Fibroblast of villous mesenchyme (primary cell): ENCODE results near the gene UNC80. TPM values are rescaled to one million over a fixed set of nuclear protein-coding genes. Genes with fewer than 3 reads are reported as not detected.

Experiments
- DNase-seq: peaks from one replicate; pipeline ENCODE4 v3.0.0-alpha.2; 2010; ENCODE audit warnings: low read depth
- H3K4me3 ChIP-seq: 2 replicates; pipeline ENCODE4 v1.5.1; 2011; ENCODE audit warnings: low read depth, mild to moderate bottlenecking, low read length
- small RNA-seq: library from RNA; depleted of rRNA; stranded (forward); fragments of <200 nt; gene quantifications from one replicate; pipeline ENCODE3, GENCODE V24; 2012
- total RNA-seq: library from RNA; depleted of rRNA; stranded (reverse); fragments of >200 nt; gene quantifications from 2 replicates; pipeline ENCODE4 v1.2.3, GENCODE V29; 2012
- TF ChIP-seq, protein P1 (sequence below): IDR thresholded peaks from 2 replicates; pipeline ENCODE4 v1.5.1; 2012; ENCODE audit warnings: low read depth, mild to moderate bottlenecking, low read length; ENCODE audit not compliant: insufficient read depth

UNC80 gene
- total RNA-seq, 1 donor, result not detected

DNA sequence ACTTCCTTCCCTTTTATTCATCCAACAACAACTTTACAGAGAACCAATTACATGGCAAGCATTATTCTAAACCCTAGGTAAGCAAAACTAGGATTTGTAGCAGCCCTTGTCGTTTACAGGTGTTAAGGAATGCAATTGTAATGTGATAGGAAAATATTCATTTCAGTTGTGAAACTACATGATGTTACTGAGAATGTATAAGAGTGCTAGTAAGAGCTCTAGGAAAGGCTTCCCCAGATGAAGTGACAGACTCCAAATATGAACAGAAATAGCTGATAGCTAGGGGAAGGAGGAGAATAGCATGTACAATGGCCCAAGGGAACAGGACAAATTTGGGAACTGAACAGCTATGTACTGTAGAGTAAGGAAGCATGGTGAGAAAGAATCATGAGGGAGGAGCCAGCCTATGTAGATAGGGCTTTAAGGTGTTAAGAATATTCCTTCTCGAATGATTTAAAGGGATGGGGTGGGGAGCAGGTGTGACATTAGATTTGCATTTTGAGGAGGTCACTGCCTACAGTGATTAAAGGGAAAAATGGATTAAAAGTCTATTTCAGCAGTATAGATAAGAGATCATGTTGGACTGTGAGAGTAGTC lies 262.6 kb downstream of the UNC80 start:
- no peak overlapping the region for H3K4me3 ChIP-seq
- no peak for DNase-seq
- TF ChIP-seq, protein P1, sequence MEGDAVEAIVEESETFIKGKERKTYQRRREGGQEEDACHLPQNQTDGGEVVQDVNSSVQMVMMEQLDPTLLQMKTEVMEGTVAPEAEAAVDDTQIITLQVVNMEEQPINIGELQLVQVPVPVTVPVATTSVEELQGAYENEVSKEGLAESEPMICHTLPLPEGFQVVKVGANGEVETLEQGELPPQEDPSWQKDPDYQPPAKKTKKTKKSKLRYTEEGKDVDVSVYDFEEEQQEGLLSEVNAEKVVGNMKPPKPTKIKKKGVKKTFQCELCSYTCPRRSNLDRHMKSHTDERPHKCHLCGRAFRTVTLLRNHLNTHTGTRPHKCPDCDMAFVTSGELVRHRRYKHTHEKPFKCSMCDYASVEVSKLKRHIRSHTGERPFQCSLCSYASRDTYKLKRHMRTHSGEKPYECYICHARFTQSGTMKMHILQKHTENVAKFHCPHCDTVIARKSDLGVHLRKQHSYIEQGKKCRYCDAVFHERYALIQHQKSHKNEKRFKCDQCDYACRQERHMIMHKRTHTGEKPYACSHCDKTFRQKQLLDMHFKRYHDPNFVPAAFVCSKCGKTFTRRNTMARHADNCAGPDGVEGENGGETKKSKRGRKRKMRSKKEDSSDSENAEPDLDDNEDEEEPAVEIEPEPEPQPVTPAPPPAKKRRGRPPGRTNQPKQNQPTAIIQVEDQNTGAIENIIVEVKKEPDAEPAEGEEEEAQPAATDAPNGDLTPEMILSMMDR, result no peak

DNA sequence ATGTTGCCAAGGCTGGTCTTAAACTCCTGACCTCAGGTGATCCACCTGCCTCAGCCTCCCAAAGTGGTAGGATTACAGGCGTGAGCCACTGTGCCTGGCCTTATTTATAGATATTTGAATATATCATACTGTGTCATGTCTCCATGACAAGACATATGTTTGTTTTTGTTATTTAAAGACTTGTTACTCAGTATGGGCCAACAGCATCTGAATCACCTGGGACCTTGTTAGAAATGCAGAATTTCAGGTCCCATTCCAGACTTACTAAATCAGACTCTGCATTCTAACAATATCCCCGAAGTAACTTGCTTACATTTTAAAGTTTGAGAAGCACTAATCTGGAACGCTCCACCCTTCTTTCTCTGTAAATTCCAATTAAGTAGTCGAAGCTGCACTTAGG lies 264.0 kb downstream of the UNC80 start:
- TF ChIP-seq, protein P1, result no peak
- no peak overlapping the region for H3K4me3 ChIP-seq
- DNase-seq, result no peak

DNA sequence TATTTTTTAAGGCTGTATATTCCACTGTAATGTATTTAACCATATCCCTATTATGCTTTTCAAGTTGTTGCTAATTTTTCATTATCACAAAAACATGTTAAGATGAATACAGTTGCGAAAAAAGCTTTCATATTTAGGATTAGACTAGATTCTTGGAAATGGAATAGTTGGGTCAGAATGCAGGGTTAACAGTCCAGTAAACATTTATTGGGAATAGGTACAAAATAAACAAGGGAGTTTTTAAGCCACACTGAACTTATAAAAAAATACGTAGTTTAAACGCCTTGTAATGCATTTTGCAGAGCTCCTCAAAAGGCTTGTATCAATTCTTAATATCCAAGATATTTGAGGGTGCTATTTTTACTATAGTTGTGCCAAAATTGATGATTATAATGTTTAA lies 266.4 kb downstream of the UNC80 start:
- DNase-seq, result no peak
- H3K4me3 ChIP-seq, result no peak overlapping the region
- TF ChIP-seq, protein P1, result no peak

DNA sequence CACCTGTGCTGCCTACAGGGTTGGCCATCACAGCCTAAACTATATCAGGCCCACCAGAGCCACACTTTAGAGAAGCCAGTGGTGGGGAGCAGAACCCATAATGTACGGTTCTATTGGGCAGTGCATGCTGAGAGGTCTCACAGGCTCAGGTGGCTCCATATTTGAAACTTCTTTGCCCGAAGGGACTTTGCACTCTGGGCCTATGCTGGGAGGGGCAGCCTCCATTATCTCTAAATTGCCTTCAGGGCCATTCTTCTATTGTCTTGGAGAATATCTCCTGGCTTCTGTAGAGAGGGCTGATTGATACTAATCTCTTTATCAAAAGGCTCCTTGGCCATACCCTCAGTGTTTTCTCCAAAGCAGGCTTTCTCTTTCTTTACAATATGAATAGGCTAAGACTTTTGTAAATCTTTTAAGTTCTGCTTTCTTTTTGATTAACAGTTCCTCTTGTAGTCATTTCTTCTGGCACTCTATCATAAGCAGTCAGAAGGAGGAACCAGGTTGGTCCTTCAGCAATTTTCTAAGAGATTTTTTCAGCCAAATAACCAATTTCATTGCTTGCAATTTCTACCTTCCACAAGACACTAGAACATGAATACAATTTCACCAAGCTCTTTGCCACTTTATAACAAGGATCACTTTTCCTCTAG lies 275.3 kb downstream of the UNC80 start:
- H3K4me3 ChIP-seq, result no peak overlapping the region
- DNase-seq, result no peak
- TF ChIP-seq, protein P1, result no peak

Small RNA genes lying within 50 kb of the gene (small RNA-seq; reads per million reads assigned to genes)
- not detected for gene RNA5SP118

Other genes with a start within 250 kb of the UNC80 start
- 63.1 and 91.5 TPM in 2 replicates for gene RPE, start 230.8 kb downstream of the UNC80 start, total RNA-seq